GM18861 (cell line): ENCODE data around the gene HCFC1R1.
A peak's percentile ranks its signal among the peaks of the same experiment; 100 is the strongest.
"Not testable (repeated sequence)": the region's sequence is repeated elsewhere in the genome, so short reads cannot be mapped to it uniquely, and the experiment has no call there.

Experiments
- ATAC-seq: cut with Tn5 transposase; IDR thresholded peaks from one replicate; pipeline ENCODE4 v1.9.1; 2021; ENCODE audit not compliant: unreplicated experiment

Gene HCFC1R1, protein sequence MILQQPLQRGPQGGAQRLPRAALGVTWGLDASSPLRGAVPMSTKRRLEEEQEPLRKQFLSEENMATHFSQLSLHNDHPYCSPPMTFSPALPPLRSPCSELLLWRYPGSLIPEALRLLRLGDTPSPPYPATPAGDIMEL

DNA sequence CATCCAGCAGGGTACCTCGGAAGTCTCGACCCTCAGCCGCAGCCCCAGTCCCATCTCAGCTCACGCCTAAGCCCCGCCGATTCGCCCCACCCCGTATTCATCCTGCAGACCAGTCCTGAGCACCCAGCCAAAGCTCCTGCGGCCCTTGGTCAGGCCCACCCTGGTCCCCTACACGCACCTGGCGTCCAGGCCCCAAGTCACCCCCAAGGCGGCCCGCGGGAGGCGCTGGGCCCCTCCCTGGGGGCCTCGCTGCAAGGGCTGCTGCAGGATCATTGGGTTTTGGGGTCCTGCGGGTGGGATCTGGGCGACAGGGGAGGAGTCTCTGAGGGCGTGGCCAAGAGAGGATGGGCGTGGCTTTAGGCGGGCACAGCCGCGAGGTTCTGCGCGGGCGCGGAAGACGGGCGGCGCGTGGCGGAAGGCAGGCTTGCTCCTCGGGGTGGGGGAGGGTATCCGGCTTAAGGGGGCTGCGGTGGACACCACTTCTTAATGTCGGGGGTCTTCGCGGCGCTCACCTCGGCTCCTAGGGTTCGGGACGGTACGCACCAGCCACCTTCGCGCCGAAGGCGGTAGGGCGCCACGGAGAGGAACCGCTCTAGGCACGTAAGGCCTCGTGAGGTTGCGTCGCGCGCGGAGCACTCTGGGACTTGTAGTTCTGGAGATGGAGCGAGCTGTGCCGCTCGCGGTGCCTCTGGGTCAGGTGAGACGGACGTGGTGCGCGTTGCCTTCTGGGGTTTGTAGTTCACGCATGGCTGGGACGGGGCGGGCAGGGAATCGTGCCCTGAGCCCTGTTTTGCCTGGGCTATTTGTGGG lies at the start of gene HCFC1R1, which contains the start of gene THOC6:
HCFC1R1 (minus strand) TSS at position 274 of the 810 bp plus-strand sequence; CDS start at position 273, 1 bp downstream.
THOC6 (plus strand) TSS at position 367 of the 810 bp plus-strand sequence; CDS start at position 659, 292 bp downstream.
- ATAC-seq = peak; percentile 61

DNA sequence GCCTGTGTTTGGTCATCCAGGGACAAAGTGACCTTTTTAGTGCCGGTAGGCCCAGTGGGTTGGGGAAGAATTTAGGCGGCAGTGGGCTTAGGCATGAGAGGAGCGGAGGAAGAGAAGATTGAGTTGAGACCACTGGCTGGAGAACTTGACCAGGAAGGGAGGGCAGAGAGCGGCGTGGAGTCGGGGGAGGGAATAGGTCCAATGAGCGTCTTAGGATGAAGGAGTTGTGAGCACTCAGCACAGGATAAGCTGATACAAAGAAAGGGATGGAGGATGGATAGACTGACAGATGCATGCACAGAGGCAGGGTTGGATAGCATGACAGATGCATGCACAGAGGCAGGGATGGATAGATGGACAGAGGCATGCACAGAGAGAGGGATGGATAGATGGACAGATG lies 49.7 kb upstream of the HCFC1R1 start:
- ATAC-seq = no peak

DNA sequence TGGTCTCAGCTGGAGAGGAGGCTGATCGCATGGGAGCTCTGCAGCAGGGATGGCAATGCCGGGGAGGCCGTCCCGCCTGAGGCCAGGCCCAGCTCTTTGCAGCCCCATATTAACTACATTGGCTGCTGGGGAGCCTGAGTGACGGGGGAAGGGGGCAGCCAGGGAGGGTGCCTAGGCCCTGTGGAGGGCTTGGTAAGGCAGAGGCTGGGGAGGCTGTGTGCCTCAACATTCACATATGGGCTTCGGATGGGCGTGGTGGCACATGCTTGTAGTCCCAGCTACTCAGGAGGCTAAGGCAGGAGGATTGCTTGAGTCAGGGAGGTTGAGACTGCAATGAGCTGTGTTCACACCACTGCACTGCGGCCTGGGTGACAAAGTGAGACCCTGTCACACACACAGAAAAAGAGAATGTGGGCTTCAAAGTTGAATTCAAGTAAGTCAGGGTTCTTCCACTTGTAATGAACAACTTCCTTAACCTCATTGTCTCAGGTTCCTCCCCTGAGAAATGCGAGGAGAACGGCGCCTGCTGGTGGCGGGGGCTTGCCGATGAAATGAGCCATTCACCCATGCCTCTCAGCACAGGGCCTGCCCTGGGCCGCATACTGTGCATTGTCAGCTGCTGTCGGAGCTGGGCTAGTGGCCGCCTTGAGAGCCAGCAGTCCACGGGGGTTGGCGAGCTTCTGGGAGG lies 49.0 kb upstream of the HCFC1R1 start:
- not testable (repeated sequence) for ATAC-seq

DNA sequence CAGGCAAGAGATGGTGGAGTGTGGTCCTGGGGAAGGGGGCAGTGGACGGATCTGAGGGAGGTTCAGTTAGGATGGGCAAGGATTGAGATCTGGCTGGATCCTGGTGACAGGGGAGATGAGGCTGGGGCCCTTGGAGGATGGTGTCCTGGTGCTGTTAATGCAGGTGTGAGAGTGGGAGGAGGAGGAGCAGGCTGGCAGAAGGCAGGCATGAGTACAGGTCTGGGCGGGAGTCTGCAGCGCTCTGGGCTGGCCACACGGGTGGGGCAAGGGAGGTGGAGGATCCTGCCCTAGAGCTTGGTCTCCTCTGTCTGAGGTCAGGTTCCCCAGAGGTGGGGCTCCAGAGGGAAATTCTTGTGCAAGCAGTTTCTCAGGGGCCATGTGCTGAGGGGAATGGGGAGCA lies 48.4 kb upstream of the HCFC1R1 start:
- not testable (repeated sequence) for ATAC-seq

DNA sequence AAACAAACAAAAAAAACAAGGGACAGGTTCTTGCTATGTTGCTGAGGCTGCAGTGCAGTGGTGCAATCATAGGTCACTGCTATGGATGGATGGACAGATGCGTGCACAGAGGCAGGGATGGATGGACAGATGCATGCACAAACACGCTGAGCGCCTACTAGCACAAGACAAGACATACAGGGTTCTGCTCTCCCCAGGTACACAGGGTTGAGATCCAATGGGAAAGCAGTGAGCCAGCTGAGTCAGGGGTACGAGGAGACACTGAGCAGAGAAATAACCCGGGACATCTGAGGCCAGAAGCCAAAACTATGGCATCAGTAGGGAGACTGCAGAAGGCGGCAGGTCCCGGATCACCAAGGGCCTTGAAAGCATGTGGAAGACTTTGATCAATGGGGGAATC lies 47.9 kb upstream of the HCFC1R1 start:
- ATAC-seq = no peak

DNA sequence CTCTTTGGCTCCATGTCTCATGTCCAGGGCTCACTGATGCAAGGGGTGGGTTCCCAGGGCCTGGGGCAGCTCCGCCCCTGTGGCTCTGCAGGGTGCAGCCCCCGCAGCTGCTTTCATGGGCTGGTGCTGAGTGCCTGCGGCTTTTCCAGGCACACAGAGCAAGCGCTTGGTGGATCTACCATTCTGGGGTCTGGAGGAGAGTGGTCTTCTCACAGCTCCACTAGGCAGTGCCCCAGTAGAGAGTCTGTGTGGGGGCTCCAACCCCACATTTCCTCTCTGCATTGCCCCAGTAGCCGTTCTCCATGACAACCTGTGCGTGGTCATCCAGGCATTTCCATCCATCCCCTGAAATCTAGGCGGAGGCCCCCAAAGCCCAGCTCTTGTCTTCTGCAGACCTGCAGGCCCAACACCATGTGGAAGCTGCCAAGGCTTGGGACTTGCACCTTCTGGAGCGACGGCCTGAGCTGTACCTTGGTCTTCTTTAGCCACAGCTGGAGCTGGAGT lies 46.9 kb upstream of the HCFC1R1 start:
- ATAC-seq = no peak

DNA sequence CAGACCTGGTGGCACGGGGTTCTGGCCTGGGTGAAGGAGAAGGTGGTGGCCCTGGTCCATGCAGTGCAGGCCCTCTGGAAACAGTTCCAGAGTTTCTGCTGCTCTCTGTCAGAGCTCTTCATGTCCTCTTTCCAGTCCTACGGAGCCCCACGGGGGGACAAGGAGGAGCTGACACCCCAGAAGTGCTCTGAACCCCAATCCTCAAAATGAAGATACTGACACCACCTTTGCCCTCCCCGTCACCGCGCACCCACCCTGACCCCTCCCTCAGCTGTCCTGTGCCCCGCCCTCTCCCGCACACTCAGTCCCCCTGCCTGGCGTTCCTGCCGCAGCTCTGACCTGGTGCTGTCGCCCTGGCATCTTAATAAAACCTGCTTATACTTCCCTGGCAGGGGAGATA lies 45.4 kb upstream of the HCFC1R1 start:
- ATAC-seq = not testable (repeated sequence)

DNA sequence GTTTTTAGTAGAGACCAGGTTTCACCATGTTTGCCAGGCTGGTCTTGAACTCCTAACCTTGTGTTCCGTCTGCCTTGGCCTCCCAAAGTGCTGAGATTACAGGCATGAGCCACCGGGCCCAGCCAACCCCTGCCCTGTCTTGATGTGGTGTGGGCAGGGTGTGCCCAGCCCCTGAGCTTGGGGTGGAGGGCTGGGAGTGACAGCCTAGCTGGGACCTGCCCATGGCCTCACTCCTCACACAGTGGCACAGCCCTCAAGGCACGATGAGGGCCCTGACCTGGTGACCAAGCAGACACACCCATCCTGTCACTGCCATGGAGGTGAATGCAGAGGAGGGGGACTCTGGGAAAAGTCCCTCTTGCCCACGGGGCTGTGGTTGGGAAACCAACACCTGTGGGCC lies 44.7 kb upstream of the HCFC1R1 start:
- ATAC-seq = no peak

DNA sequence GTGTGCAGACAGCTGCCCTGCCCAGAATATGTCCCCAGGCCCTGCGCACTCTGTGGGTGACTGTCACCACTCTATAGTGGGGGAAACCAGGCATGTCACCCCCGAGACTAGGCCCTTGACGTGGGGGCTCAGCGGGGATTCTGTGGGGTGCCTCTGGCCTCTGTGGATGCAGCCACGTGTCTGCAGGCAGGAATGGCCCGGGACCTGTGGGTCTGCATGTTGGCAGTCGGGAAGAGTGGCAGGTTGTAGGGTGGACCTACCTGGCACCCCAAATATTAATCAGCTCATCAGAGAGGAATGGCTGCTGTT lies 42.7 kb upstream of the HCFC1R1 start:
- ATAC-seq = no peak

DNA sequence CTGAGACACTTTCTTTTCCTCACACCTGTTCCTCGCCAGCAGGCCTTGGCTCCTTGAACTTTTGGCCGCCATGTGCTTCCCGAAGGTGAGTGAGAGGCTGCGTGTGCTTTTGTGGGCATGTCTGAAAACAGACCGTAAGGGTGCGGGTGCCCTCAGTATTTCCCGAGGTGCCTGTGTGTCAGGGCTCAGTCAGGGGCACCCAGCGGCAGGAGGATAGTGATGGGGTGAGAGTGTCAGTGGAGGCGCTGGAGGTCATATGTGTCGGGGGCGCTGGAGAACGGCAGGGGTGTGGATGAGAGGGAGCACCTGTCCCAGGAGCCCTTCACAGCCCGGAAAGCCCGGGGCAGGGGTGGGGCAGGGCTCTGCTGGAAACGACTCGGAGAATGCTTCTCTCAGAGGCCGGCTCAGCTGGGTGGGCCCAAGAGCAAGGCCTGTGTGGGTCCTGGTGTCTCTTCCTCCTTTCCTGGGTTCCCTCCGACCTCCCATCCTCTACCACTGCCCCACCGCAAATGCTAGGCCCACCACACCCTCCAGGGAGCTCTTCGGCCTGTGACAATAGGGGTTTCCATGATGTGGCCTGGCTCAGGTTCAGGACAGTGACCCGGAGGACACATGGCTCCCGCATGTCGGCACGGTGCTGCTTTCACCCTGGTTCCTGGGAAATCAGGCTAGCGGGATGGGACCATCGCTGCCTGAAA lies 42.1 kb upstream of the HCFC1R1 start:
- no peak for ATAC-seq

DNA sequence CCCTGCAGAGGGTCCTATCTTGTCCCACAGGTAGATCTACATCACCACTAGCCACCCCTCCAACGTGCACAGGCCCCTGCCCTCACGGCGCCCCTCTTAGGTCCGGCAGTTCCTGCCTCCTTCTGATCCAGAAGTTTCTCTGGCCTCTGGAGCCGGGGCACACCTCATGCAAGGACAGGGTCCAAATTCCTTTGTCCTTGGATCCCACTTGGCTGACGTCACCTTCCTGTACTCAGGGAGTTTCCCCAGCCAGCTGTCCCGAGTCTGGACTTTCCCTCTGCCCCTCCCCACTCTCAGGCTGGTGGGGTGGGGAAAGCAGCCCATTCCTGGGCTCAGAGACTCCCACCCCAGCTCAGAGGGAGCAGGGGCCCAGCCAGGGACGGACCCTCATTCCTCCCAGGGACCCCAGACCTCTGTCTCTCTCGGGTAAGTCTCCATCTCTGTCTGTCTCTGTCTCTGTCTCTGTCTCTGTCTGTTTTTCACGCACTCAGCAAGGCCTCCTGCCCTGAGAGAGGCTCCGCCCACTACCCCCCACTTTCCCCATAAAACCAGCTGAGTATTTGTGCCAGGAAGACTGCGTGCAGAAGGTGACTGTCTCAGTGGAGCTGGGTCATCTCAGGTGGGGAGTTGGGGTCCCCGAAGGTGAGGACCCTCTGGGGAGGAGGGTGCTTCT lies 41.5 kb upstream of the HCFC1R1 start, which contains the start of gene IL32:
IL32 (plus strand) TSS at position 572 of the 673 bp plus-strand sequence. CDS start 172 bp downstream, outside the sequence.
- no peak for ATAC-seq

DNA sequence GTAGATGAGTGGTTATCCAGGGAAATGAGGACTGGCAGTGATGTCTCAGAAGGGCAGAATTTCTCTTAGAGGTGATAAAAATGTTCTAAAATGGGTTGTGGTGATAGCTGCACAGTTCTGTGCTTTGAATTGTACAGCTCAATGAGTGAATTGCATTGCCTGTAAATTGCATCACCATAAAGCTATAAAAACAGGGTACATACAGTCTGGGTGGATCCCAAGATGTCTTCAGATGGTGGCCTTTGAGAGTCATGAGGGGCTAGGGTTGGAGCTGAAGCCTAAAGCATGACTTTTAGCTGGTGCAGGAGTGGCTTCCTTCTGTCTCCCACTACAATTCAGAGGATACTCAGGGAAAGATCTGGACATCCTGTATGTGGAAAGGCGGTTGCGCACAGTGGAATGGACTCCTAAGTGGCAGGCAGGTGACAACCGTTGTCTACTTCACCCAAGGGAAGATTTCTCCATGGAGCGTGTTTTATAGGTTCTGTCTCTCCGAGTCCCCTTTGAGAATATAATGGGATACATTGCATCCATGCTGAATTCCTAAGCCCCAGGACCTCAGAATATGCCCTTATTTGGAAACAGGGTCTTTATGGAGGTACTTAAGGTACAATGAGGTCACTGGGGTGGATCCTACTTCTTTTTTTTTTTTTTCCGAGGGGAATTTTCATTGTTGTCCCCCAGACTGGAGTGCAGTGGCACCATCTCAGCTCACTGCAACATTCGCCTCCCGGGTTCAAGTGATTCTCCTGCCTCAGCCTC lies 40.1 kb upstream of the HCFC1R1 start:
- no peak for ATAC-seq

DNA sequence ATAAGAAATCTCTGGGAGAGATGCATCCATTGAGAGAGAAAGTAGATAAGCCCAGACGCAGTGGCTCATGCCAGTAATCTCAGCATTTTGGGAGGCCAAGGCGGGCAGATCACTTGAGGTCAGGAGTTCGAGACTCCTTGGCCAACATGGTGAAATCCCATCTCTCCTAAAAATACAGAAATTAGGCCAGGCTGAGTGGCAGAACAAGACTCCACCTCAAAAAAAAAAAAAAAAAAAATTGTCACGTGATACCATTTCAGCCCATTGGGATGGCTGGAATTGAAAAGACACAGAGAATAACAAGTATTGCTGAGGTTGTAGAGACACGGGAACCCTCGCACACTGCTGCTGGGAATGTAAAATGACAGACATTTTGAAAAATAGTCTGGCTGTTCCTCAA lies 38.8 kb upstream of the HCFC1R1 start:
- ATAC-seq = no peak

DNA sequence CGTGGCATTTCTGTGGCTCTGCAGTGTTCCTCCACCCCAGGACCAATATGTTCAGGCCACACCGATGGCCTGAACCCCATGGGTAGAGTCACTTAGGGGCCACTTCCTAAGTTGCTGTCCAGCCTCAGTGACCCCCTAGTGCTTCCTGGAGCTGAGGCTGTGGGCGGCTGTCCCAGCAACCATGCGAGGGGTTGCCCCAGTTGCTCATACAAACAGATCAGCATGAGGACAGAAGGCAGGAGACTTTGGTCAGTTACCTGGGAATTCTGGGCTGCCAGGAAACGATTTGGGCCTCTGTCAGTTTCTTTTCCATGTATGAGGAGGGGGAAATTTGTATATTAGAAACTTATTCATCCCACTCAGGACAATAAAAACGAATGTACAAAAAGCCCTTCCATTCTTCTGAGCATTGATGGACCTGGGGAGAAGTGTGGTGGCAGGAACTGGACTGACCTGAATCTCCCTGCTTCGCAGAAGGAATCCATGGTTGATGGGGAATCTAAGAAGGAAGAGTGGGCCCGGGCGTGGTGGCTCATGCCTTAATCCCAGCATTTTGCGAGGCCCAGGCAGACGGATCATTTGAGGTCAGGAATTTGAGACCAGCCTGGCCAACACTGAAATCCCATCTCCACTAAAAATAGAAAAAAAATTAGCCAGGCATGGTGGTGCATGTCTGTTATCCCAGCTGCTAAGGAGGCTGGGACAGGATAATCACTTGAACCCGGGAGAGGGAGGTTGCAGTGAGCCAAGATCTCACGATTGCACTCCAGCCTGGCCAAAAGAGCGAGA lies 36.8 kb upstream of the HCFC1R1 start:
- no peak for ATAC-seq

DNA sequence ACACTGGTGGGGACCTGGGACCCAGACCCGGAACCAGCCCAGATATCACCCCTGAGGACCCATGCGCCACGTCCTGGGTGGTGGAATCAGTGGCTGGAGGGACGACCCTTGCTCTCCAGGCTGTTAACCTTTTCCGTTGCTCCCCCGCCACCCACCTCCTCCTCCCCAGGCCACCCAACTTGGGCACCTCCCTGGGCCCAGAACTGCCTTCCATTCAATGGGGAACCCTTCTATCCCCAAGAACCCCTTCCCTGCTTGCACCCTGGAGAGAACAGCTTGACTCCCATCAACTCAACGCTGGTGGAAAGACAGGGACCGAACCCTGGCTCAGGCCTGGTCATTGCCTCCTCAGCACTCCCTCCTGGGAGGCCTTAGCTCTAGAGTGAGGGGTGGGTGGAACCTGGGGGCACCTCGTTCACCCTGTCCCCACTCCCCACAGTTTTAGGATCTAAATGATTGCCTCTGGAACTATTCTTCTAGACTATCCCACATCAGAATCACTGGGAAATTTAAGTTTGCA lies 36.0 kb upstream of the HCFC1R1 start:
- ATAC-seq = no peak

DNA sequence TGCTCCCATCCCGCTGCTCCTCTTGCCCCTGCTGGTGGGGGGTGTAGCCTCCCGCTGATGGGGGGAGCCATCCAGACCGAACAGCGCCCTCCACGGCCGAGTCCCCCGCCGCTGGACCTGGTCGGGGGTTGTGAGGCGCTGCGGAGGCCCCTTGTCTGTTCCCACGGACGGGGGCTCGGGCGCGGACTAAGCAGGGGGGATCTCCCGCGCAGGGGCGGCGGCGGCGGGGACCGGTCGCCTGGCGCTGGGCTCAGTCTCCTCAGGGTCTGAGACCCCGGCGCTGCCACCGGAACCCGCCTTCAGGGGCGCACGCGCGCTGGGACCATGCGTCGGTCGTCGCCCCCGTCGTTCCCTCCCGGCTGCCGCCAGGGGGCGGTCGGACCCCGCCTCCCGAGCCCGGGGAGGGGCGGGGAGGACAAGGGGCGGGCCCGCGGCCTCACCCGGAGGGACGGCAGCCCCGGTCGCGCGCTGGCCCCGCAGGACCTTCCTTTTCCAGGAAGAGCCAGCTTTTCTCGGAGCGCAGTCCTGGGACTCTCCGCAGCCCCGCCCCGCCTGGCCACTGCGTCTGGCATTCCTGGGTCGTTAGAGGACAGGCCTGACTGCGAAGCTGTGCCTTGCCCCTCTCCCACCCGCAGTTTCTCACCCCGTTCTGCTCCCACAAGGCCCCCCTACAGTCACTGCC lies 35.4 kb upstream of the HCFC1R1 start:
- peak; percentile 71 for ATAC-seq

DNA sequence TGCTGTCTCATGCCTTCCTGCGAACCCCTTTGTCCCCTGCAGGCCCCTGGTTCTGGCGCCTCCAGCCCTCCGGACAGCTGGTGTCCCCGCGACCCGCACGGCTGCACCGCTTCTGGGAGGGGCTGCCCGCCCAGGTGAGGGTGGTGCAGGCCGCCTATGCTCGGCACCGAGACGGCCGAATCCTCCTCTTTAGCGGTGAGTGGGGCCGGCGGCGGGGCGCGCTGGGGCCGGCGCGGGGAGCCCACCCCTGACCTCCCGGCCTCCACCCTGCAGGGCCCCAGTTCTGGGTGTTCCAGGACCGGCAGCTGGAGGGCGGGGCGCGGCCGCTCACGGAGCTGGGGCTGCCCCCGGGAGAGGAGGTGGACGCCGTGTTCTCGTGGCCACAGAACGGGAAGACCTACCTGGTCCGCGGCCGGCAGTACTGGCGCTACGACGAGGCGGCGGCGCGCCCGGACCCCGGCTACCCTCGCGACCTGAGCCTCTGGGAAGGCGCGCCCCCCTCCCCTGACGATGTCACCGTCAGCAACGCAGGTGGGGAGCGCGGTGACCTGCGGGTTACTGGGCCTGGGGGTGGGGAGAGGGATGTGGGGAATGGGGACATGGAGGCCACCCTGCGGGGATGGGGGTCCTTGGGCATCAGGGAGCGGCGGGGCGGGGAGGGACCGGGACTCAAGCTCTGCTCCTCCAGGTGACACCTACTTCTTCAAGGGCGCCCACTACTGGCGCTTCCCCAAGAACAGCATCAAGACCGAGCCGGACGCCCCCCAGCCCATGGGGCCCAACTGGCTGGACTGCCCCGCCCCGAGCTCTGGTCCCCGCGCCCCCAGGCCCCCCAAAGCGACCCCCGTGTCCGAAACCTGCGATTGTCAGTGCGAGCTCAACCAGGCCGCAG lies 34.6 kb upstream of the HCFC1R1 start:
- ATAC-seq = peak; percentile 38
